Measurements from ENCODE around the gene RSRP1.

DNA sequence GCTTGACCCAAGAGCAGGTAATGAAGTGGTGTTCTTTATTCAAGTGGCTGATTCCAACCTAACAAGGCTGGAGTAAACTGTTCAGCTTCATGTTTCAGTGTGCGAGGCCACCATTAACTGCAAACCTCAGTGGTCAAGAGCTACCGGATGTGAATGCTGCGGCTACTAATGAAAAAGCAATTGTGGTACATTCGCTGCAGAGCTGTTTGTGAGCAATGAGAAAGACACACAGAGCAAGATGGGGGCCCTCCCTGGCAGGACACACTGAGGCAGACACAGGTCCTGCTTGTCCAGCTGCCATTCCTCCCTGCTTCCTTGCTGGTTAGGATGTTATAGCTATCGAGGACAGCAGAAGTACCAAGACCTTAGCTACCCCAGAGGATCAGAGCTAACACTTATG lies 41.1 kb downstream of the RSRP1 start:
- TF ChIP-seq, protein P1, sequence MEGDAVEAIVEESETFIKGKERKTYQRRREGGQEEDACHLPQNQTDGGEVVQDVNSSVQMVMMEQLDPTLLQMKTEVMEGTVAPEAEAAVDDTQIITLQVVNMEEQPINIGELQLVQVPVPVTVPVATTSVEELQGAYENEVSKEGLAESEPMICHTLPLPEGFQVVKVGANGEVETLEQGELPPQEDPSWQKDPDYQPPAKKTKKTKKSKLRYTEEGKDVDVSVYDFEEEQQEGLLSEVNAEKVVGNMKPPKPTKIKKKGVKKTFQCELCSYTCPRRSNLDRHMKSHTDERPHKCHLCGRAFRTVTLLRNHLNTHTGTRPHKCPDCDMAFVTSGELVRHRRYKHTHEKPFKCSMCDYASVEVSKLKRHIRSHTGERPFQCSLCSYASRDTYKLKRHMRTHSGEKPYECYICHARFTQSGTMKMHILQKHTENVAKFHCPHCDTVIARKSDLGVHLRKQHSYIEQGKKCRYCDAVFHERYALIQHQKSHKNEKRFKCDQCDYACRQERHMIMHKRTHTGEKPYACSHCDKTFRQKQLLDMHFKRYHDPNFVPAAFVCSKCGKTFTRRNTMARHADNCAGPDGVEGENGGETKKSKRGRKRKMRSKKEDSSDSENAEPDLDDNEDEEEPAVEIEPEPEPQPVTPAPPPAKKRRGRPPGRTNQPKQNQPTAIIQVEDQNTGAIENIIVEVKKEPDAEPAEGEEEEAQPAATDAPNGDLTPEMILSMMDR (optimal IDR thresholded peaks at IDR 0.05 in 1 of 3, IDR thresholded peaks at IDR 0.05 in 1 of 3, conservative IDR thresholded peaks at IDR 0.05 in 1 of 3; ENCODE audit: extremely low read depth in 1 of 3, insufficient read depth in 2 of 3, low read length in 3 of 3) = no peak
- TF ChIP-seq EZH2 (IDR thresholded peaks at IDR 0.05; ENCODE audit: low read length) = no peak
